Activated CD8-positive, alpha-beta memory T cell treated with anti-CD3 and anti-CD28 coated beads for 4 hours (primary cell): Measurements from ENCODE around the gene SRRM2.

ENCODE experiments used
- DNase-seq, 2 donors: peaks; one replicate each; pipeline ENCODE4 v3.0.0-alpha.2; 2020; ENCODE audit warnings: low read depth in 2 of 2

Gene SRRM2

GRCh38 chr16:2762711-2763110 is 10.3 kb downstream of the SRRM2 start:
- DNase-seq: no peak

GRCh38 chr16:2763173-2763572 is 10.7 kb downstream of the SRRM2 start:
- DNase-seq: no peak

GRCh38 chr16:2764718-2765117 is 12.3 kb downstream of the SRRM2 start:
- DNase-seq: no peak

GRCh38 chr16:2765462-2766404 is 13.3 kb downstream of the SRRM2 start:
- DNase-seq: no peak

GRCh38 chr16:2766430-2767139 is 14.1 kb downstream of the SRRM2 start:
- DNase-seq: no peak

GRCh38 chr16:2767140-2767731 is 14.8 kb downstream of the SRRM2 start:
- no peak for DNase-seq

- DNase-seq: no peak
Observed at GRCh38 chr16:2767891-2768290, 15.5 kb downstream of the SRRM2 start.

- no peak for DNase-seq
Observed at GRCh38 chr16:2768403-2769089, 16.1 kb downstream of the SRRM2 start.

- DNase-seq: no peak
Observed at GRCh38 chr16:2769100-2769529, 16.7 kb downstream of the SRRM2 start.

- DNase-seq: no peak
Observed at GRCh38 chr16:2769675-2770056, 17.2 kb downstream of the SRRM2 start.

GRCh38 chr16:2770057-2770951 is 17.9 kb downstream of the SRRM2 start:
- no peak for DNase-seq

GRCh38 chr16:2771496-2772402 is 19.3 kb downstream of the SRRM2 start:
- DNase-seq: no peak

- no peak for DNase-seq
Observed at GRCh38 chr16:2773188-2773968, 20.9 kb downstream of the SRRM2 start.

GRCh38 chr16:2774161-2774891 is 21.9 kb downstream of the SRRM2 start:
- no peak for DNase-seq

GRCh38 chr16:2775131-2775716 is 22.8 kb downstream of the SRRM2 start:
- DNase-seq: no peak

- no peak for DNase-seq
Observed at GRCh38 chr16:2775765-2776499, 23.5 kb downstream of the SRRM2 start.

GRCh38 chr16:2776500-2777139 is 24.2 kb downstream of the SRRM2 start:
- no peak for DNase-seq
